CD14-positive monocyte (primary cell): Measurements from ENCODE around the gene TBXAS1. TPM values are rescaled to one million over a fixed set of nuclear protein-coding genes. Genes with fewer than 3 reads are reported as not detected.

Experiments
- DNase-seq, 3 donors: peaks; one replicate each; pipeline ENCODE4 v3.0.0-alpha.2; 2011 to 2022
- H2AFZ ChIP-seq: 2 replicates; pipeline ENCODE4 v1.6.0; 2012; ENCODE audit warnings: mild to moderate bottlenecking, low read depth, low read length, inconsistent platforms; ENCODE audit not compliant: insufficient read depth, poor library complexity, severe bottlenecking
- H3K27ac ChIP-seq, 2 donors: 1 replicate in 1 of 2; 2 replicates in 1 of 2; pipeline ENCODE4 v1.5.1; 2012 to 2013; ENCODE audit warnings: low read length in 2 of 2, control low read depth in 1 of 2, inconsistent platforms in 1 of 2, low read depth in 1 of 2, mild to moderate bottlenecking in 1 of 2
- H3K27me3 ChIP-seq, 2 donors: one replicate each; pipeline versions ENCODE4 v1.6.0 to v1.6.1; 2011 to 2013; ENCODE audit warnings: low read length in 2 of 2; ENCODE audit not compliant: control insufficient read depth in 2 of 2, insufficient read depth in 2 of 2
- H3K36me3 ChIP-seq, 2 donors: replicated peaks in 1 of 2; 1 replicate in 1 of 2; 2 replicates in 1 of 2; pipeline versions ENCODE4 v1.5.1 to v1.6.1; 2012 to 2013; ENCODE audit warnings: low read length in 2 of 2, control low read depth in 1 of 2, inconsistent platforms in 1 of 2, mild to moderate bottlenecking in 1 of 2; ENCODE audit not compliant: insufficient read depth in 2 of 2, control insufficient read depth in 1 of 2
- H3K4me1 ChIP-seq, 2 donors: 1 replicate in 1 of 2; 2 replicates in 1 of 2; pipeline versions ENCODE4 v1.5.1 to v1.6.1; 2012 to 2013; ENCODE audit warnings: low read length in 2 of 2, control low read depth in 1 of 2, inconsistent platforms in 1 of 2, mild to moderate bottlenecking in 1 of 2, moderate library complexity in 1 of 2; ENCODE audit not compliant: insufficient read depth in 2 of 2, control insufficient read depth in 1 of 2
- H3K4me2 ChIP-seq: replicated peaks from 2 replicates; pipeline ENCODE3; 2012; ENCODE audit warnings: low read length, moderate library complexity, mild to moderate bottlenecking; ENCODE audit not compliant: poor library complexity, severe bottlenecking; ENCODE audit errors: extremely low read depth
- H3K4me3 ChIP-seq, 3 experiments: fragments of 200-600 bp in 1 of 3; sonication (generic) in 1 of 3; replicated peaks in 1 of 3; 1 replicate in 2 of 3; 2 replicates in 1 of 3; pipeline ENCODE4 v1.5.1; 2011 to 2013; ENCODE audit warnings: low read length in 3 of 3, mild to moderate bottlenecking in 3 of 3, control low read depth in 2 of 3, low read depth in 2 of 3, inconsistent platforms in 1 of 3, moderate library complexity in 1 of 3
- H3K79me2 ChIP-seq: 2 replicates; pipeline ENCODE4 v1.6.0; 2012; ENCODE audit warnings: mild to moderate bottlenecking, control low read depth, inconsistent platforms, low read length, moderate library complexity; ENCODE audit not compliant: insufficient read depth
- H3K9ac ChIP-seq: 2 replicates; pipeline ENCODE4 v1.6.0; 2017; ENCODE audit warnings: low read length, mild to moderate bottlenecking; ENCODE audit not compliant: insufficient read depth, poor library complexity, severe bottlenecking
- H3K9me3 ChIP-seq, 2 donors: replicated peaks in 1 of 2; 1 replicate in 1 of 2; 2 replicates in 1 of 2; pipeline versions ENCODE4 v1.5.1 to v1.6.1; 2012 to 2013; ENCODE audit warnings: low read length in 2 of 2, control low read depth in 1 of 2; ENCODE audit not compliant: control insufficient read depth in 1 of 2, insufficient read depth in 1 of 2
- H4K20me1 ChIP-seq: 2 replicates; pipeline ENCODE4 v1.6.0; 2012; ENCODE audit warnings: mild to moderate bottlenecking, low read length, control low read depth, moderate library complexity; ENCODE audit not compliant: insufficient read depth
- H3K27ac Mint-ChIP-seq, 7 donors: one replicate each; pipeline ENCODE4 v1.8.0; 2020; ENCODE audit warnings: mild to moderate bottlenecking in 7 of 7, mixed read lengths in 7 of 7, moderate library complexity in 6 of 7, inconsistent platforms in 2 of 7
- H3K27me3 Mint-ChIP-seq, 3 donors: one replicate each; pipeline ENCODE4 v1.8.0; 2021 to 2022; ENCODE audit warnings: low read depth in 3 of 3, mild to moderate bottlenecking in 3 of 3, mixed read lengths in 3 of 3, moderate library complexity in 3 of 3, inconsistent platforms in 1 of 3
- H3K36me3 Mint-ChIP-seq, 2 donors: one replicate each; pipeline ENCODE4 v1.8.0; 2020; ENCODE audit warnings: mixed read lengths in 2 of 2, inconsistent platforms in 1 of 2, mild to moderate bottlenecking in 1 of 2
- H3K4me1 Mint-ChIP-seq: one replicate; pipeline ENCODE4 v1.8.0; 2020; ENCODE audit warnings: mild to moderate bottlenecking, mixed read lengths
- H3K4me3 Mint-ChIP-seq, 2 donors: one replicate each; pipeline ENCODE4 v1.8.0; 2020; ENCODE audit warnings: mild to moderate bottlenecking in 2 of 2, mixed read lengths in 2 of 2, moderate library complexity in 1 of 2
- H3K9me3 Mint-ChIP-seq, 7 donors: one replicate each; pipeline ENCODE4 v1.8.0; 2020 to 2022; ENCODE audit warnings: mixed read lengths in 7 of 7, mild to moderate bottlenecking in 6 of 7, moderate library complexity in 6 of 7, inconsistent platforms in 2 of 7
- CTCF ChIP-seq: fragments of 200-600 bp; IDR thresholded peaks from one replicate; pipeline ENCODE4 v1.8.0; 2022; ENCODE audit warnings: antibody characterized with exemption, mild to moderate bottlenecking
- WGBS: methylation state at CpG from one replicate; pipeline ENCODE4 v1.1.5; 2013; ENCODE audit warnings: missing lambda C conversion rate; ENCODE audit not compliant: insufficient coverage; 5-methylcytosine and 5-hydroxymethylcytosine counted together
- intact Hi-C, 2 donors: fragments of 100-400 bp; cut with micrococcal nuclease; formaldehyde crosslinking; loops; one replicate each; pipeline versions ENCODE4 v1.15.0 to v1.15.1; 2023
- polyA plus RNA-seq, 3 donors: library from polyadenylated mRNA; depleted of rRNA in 1 of 3; unstranded in 2 of 3; stranded (reverse) in 1 of 3; fragments of 300-500 nt in 2 of 3; fragments of >200 nt in 1 of 3; fragmentation: Illumina TruSeq in 2 of 3; gene quantifications; 1 replicate in 2 of 3; 2 replicates in 1 of 3; pipeline ENCODE4 v1.2.3, GENCODE V29; 2012 to 2021

The TBXAS1 gene
- polyA plus RNA-seq, 3 donors = 289 to 335 (median 298) TPM

- peaks cover 93 to 99% of the 10 kb centered on the region in 2 donors for H3K36me3 ChIP-seq
Measured at GRCh38 chr7:139960157-139960556, 131.1 kb downstream of the TBXAS1 start.

GRCh38 chr7:139965942-139966628 lies 137.0 kb downstream of the TBXAS1 start:
- 86% methylated on average over 1 of the region's 4 CpGs for WGBS
- peaks cover 91 to 100% of the 10 kb centered on the region in 2 donors for H3K36me3 ChIP-seq
- no peaks in the 10 kb centered on the region for H3K27me3 ChIP-seq
- Mint-ChIP-seq H3K4me3 (no peak overlapping the region), H3K9me3 (no peaks in the 10 kb centered on the region), H3K27ac (peak overlapping the region in 1 of 7 donors; percentile 15), H3K36me3 (peaks cover 85 to 98% of the 10 kb centered on the region in 2 donors), H3K4me1 (no peaks in the 10 kb centered on the region), H3K27me3 (peaks cover 0 to 2% (median 0%) of the 10 kb centered on the region in 3 donors)
- H4K20me1 ChIP-seq = peaks cover 100% of the 10 kb centered on the region
- H2AFZ ChIP-seq = no peak overlapping the region
- no peaks in the 10 kb centered on the region for H3K4me1 ChIP-seq
- no peaks in the 10 kb centered on the region for H3K79me2 ChIP-seq
- no peaks in the 10 kb centered on the region for H3K9me3 ChIP-seq
- TF ChIP-seq CTCF = no peak
- intact Hi-C loops = no loop called here
- H3K4me3 ChIP-seq = no peak overlapping the region
- no peak for DNase-seq
- no peak overlapping the region for H3K27ac ChIP-seq
- no peak overlapping the region for H3K4me2 ChIP-seq
- H3K9ac ChIP-seq = no peak overlapping the region

More at GRCh38 chr7:139960157-139960556, 131.1 kb downstream of the TBXAS1 start:
- Histone ChIP-seq H3K4me1 (no peaks in the 10 kb centered on the region), H3K4me3 (no peak overlapping the region), H3K9ac (no peak overlapping the region), H3K4me2 (no peak overlapping the region), H3K27me3 (no peaks in the 10 kb centered on the region), H3K9me3 (no peaks in the 10 kb centered on the region), H4K20me1 (peaks cover 87% of the 10 kb centered on the region), H3K27ac (no peak overlapping the region), H2AFZ (no peak overlapping the region), H3K79me2 (no peaks in the 10 kb centered on the region)
- Mint-ChIP-seq H3K27ac (peak overlapping the region in 1 of 7 donors; percentile 37), H3K4me3 (no peak overlapping the region), H3K4me1 (no peaks in the 10 kb centered on the region), H3K36me3 (peaks cover 92 to 98% of the 10 kb centered on the region in 2 donors), H3K9me3 (no peaks in the 10 kb centered on the region), H3K27me3 (peaks cover 0 to 2% (median 0%) of the 10 kb centered on the region in 3 donors)
- no CpG with 5 or more reads among the region's 6 CpGs for WGBS
- DNase-seq = no peak
- no peak for TF ChIP-seq CTCF
- intact Hi-C loops = no loop called here
